HepG2 (cell line): ENCODE measurements around the gene FKBP1A. TPM values are rescaled to one million over a fixed set of nuclear protein-coding genes. Genes with fewer than 3 reads are reported as not detected.

ENCODE experiments used
- ARHGAP35 ChIP-seq: sonication (generic); formaldehyde crosslinking; IDR thresholded peaks from 2 replicates; pipeline ENCODE4 v1.9.0; 2022; ENCODE audit warnings: mild to moderate bottlenecking, inconsistent platforms, moderate library complexity, missing genetic modification reagents, borderline replicate concordance
- CBX2 ChIP-seq, 2 experiments: fragments of 200-600 bp in 1 of 2; sonication (generic); formaldehyde crosslinking in 1 of 2; IDR thresholded peaks; 2 replicates each; pipeline versions ENCODE4 v1.7.0 to v1.8.1; 2018 to 2022; ENCODE audit warnings: low read depth in 2 of 2, low read length in 1 of 2, mild to moderate bottlenecking in 1 of 2, missing genetic modification reagents in 1 of 2
- E2F2 ChIP-seq: sonication (generic); formaldehyde crosslinking; IDR thresholded peaks from 2 replicates; pipeline ENCODE4 v1.4.0; 2020; ENCODE audit warnings: missing genetic modification reagents, borderline replicate concordance
- FOXK1 ChIP-seq: sonication (generic); formaldehyde crosslinking; IDR thresholded peaks from 2 replicates; pipeline ENCODE4 v1.4.0; 2020; ENCODE audit warnings: low read depth, missing genetic modification reagents, borderline replicate concordance
- HNF4G ChIP-seq, 2 experiments: sonication (generic) in 1 of 2; formaldehyde crosslinking in 1 of 2; IDR thresholded peaks; 2 replicates each; pipeline versions ENCODE4 v1.4.0 to v1.6.1; 2011 to 2020; ENCODE audit warnings: borderline replicate concordance in 2 of 2, low read depth in 2 of 2, mild to moderate bottlenecking in 2 of 2, low read length in 1 of 2, missing genetic modification reagents in 1 of 2, moderate library complexity in 1 of 2
- IKZF1 ChIP-seq: fragments of 450-650 bp; IDR thresholded peaks from 2 replicates; pipeline ENCODE4 v1.7.1; 2016
- ISL2 ChIP-seq: sonication (generic); formaldehyde crosslinking; IDR thresholded peaks from 2 replicates; pipeline ENCODE4 v1.5.0; 2020; ENCODE audit warnings: missing genetic modification reagents
- NFIB ChIP-seq: sonication (generic); formaldehyde crosslinking; IDR thresholded peaks from 2 replicates; pipeline ENCODE4 v1.9.0; 2021; ENCODE audit warnings: missing genetic modification reagents, mild to moderate bottlenecking, borderline replicate concordance
- NFYC ChIP-seq: IDR thresholded peaks from 2 replicates; pipeline ENCODE4 v1.6.1; 2016; ENCODE audit warnings: missing genetic modification reagents, missing compliant biosample characterization
- PHF8 ChIP-seq: sonication (generic); formaldehyde crosslinking; IDR thresholded peaks from 2 replicates; pipeline ENCODE4 v1.5.0; 2020; ENCODE audit warnings: missing genetic modification reagents
- RAD51 ChIP-seq: fragments of 450-650 bp; IDR thresholded peaks from 2 replicates; pipeline ENCODE4 v1.6.1; 2016; ENCODE audit warnings: borderline replicate concordance
- RXRB ChIP-seq: IDR thresholded peaks from 2 replicates; pipeline ENCODE4 v1.6.1; 2016; ENCODE audit warnings: borderline replicate concordance, missing genetic modification reagents, missing compliant biosample characterization
- SIN3B ChIP-seq: fragments of 150-350 bp; IDR thresholded peaks from 2 replicates; pipeline ENCODE4 v1.6.1; 2014; ENCODE audit warnings: low read length
- SNAPC4 ChIP-seq: sonication (generic); formaldehyde crosslinking; IDR thresholded peaks from 2 replicates; pipeline ENCODE4 v1.4.0; 2020; ENCODE audit warnings: mild to moderate bottlenecking, missing genetic modification reagents
- ZEB1 ChIP-seq: IDR thresholded peaks from 2 replicates; pipeline ENCODE4 v1.6.1; 2012; ENCODE audit warnings: mild to moderate bottlenecking, low read depth, inconsistent platforms; ENCODE audit not compliant: insufficient replicate concordance
- ZKSCAN5 ChIP-seq: sonication (generic); formaldehyde crosslinking; IDR thresholded peaks from 2 replicates; pipeline ENCODE4 v1.5.1; 2020; ENCODE audit warnings: mild to moderate bottlenecking, missing genetic modification reagents
- ZNF121 ChIP-seq: sonication (generic); formaldehyde crosslinking; IDR thresholded peaks from 2 replicates; pipeline ENCODE4 v1.5.0; 2020; ENCODE audit warnings: mild to moderate bottlenecking, missing genetic modification reagents
- ZNF563 ChIP-seq: sonication (generic); formaldehyde crosslinking; IDR thresholded peaks from 2 replicates; pipeline ENCODE4 v1.8.0; 2022; ENCODE audit warnings: mild to moderate bottlenecking, moderate library complexity, missing genetic modification reagents
- ZNF598 ChIP-seq: sonication (generic); formaldehyde crosslinking; IDR thresholded peaks from 2 replicates; pipeline ENCODE4 v1.5.1; 2020; ENCODE audit warnings: mild to moderate bottlenecking, missing genetic modification reagents, borderline replicate concordance
- ZNF713 ChIP-seq: sonication (generic); formaldehyde crosslinking; IDR thresholded peaks from 2 replicates; pipeline ENCODE4 v1.4.0; 2020; ENCODE audit warnings: mild to moderate bottlenecking, missing genetic modification reagents
- ZNF800 ChIP-seq: sonication (generic); formaldehyde crosslinking; IDR thresholded peaks from 2 replicates; pipeline ENCODE4 v1.4.0; 2020; ENCODE audit warnings: missing genetic modification reagents
- polyA plus RNA-seq, 8 experiments: library from polyadenylated mRNA; depleted of rRNA in 3 of 8; stranded (reverse) in 7 of 8; unstranded in 1 of 8; fragments of >200 nt; fragmentation: Illumina TruSeq in 4 of 8; extraction: Trizol in 4 of 8; gene quantifications; 2 replicates each; pipeline versions ENCODE4 v1.2.1 to v1.2.3, GENCODE V29; 2011 to 2016; ENCODE audit warnings: low read depth in 4 of 8, missing spikeins in 1 of 8, mixed read lengths in 1 of 8; ENCODE audit not compliant: insufficient read depth in 1 of 8
- total RNA-seq, 5 experiments: library from RNA; depleted of rRNA; stranded (reverse); fragments of >200 nt; fragmentation: Illumina TruSeq; extraction: Trizol; gene quantifications; 2 replicates each; pipeline ENCODE4 v1.2.3, GENCODE V29; 2016; ENCODE audit warnings: low read depth in 1 of 5

The FKBP1A gene
- total and polyA plus RNA-seq, 2 of the 13 experiments (the other 11 are each of a cell fraction or from before 2014, with no cell fraction given): 119 to 468 TPM

GRCh38 chr20:1327827-1328679, 64.8 kb downstream of the FKBP1A start (continued):
- TF ChIP-seq SNAPC4 (CRISPR knock-in tag) (no peak; the same call in 1 of the 2 replicates), NFYC (CRISPR knock-in tag) (no peak), ISL2 (no peak), RAD51 (no peak), CBX2 (IDR thresholded peaks at IDR 0.05; ENCODE audit: low read depth, low read length) (no peak), CBX2 (CRISPR knock-in tag; IDR thresholded peaks at IDR 0.05; ENCODE audit: low read depth) (no peak), SIN3B (no peak), HNF4G (IDR thresholded peaks at IDR 0.05; ENCODE audit: borderline replicate concordance, low read depth, low read length) (peak; percentile 100), HNF4G (CRISPR knock-in tag; IDR thresholded peaks at IDR 0.05; ENCODE audit: borderline replicate concordance, low read depth) (peak; percentile 99), ZNF800 (CRISPR knock-in tag) (no peak), ZNF598 (CRISPR knock-in tag) (0 out of 2 replicates have a peak, but pooled peaks have one; percentile 46), ZNF563 (CRISPR knock-in tag) (no peak), PHF8 (CRISPR knock-in tag) (0 out of 2 replicates have a peak, but pooled peaks have one; percentile 37), ZEB1 (peak; percentile 64), ZNF713 (CRISPR knock-in tag) (no peak), IKZF1 (0 out of 2 replicates have a peak, but pooled peaks have one; percentile 47), FOXK1 (CRISPR knock-in tag) (0 out of 2 replicates have a peak, but pooled peaks have one; percentile 36), NFIB (no peak), ARHGAP35 (CRISPR knock-in tag) (no peak), RXRB (CRISPR knock-in tag) (peak; percentile 92), ZNF121 (CRISPR knock-in tag) (no peak), ZKSCAN5 (CRISPR knock-in tag) (peak; percentile 89), E2F2 (no peak)
